K562 (cell line): ENCODE measurements around the gene ERLEC1. TPM values are rescaled to one million over a fixed set of nuclear protein-coding genes. Genes with fewer than 3 reads are reported as not detected.

Experiments used
- ATF7 ChIP-seq: fragments of 450-650 bp; IDR thresholded peaks from 2 replicates; pipeline ENCODE4 v1.7.1; 2014; ENCODE audit warnings: mild to moderate bottlenecking, moderate library complexity
- CBFA2T2 ChIP-seq: fragments of 450-650 bp; conservative IDR thresholded peaks from 2 replicates; pipeline ENCODE4 v1.6.1; 2017; ENCODE audit warnings: mild to moderate bottlenecking
- HDAC8 ChIP-seq: fragments of 450-650 bp; IDR thresholded peaks from 2 replicates; pipeline ENCODE4 v1.6.1; 2016; ENCODE audit warnings: mild to moderate bottlenecking, missing genetic modification characterization, moderate library complexity, missing compliant biosample characterization
- MAFK ChIP-seq: IDR thresholded peaks from 2 replicates; pipeline ENCODE4 v1.6.1; 2011; ENCODE audit warnings: low read length, improper control_type of control experiment
- SETDB1 ChIP-seq: IDR thresholded peaks from one replicate; pipeline ENCODE4 v1.6.1; 2012; ENCODE audit warnings: low read length, control low read depth, inconsistent platforms
- ZFP36 ChIP-seq: fragments of 150-350 bp; IDR thresholded peaks from 2 replicates; pipeline ENCODE4 v1.6.1; 2018; ENCODE audit warnings: low read length, low read depth; ENCODE audit not compliant: partially characterized antibody
- ZNF384 ChIP-seq: IDR thresholded peaks from 2 replicates; pipeline ENCODE4 v1.6.1; 2012; ENCODE audit warnings: low read depth, low read length, improper control_type of control experiment
- ZNF830 ChIP-seq: fragments of 250-450 bp; sonication (Bioruptor Pico); IDR thresholded peaks from 2 replicates; pipeline ENCODE4 v1.5.0; 2021; ENCODE audit warnings: mild to moderate bottlenecking
- polyA plus RNA-seq, 8 experiments: library from polyadenylated mRNA; depleted of rRNA in 4 of 8; stranded (reverse) in 5 of 8; unstranded in 3 of 8; fragments of >200 nt; fragmentation: Nextera tagmentation in 2 of 8; fragmentation: Illumina TruSeq in 1 of 8; extraction: Ambion mirVana in 2 of 8; extraction: Trizol in 1 of 8; gene quantifications; 2 replicates each; pipeline versions ENCODE4 v1.2.1 to v1.2.3, GENCODE V29; 2011 to 2014; ENCODE audit warnings: inconsistent platforms in 1 of 8, missing spikeins in 1 of 8
- total RNA-seq, 7 experiments: library from RNA; depleted of rRNA in 6 of 7; stranded (reverse); fragments of >200 nt in 6 of 7; fragmentation: Illumina TruSeq in 2 of 7; extraction: Trizol in 2 of 7; gene quantifications; 2 replicates each; pipeline versions ENCODE4 v1.2.1 to v1.2.3, GENCODE V29; 2011 to 2021; ENCODE audit warnings: low replicate concordance in 1 of 7
- TF ChIP-seq, protein P1 (sequence below), 2 experiments: fragments of 450-650 bp in 1 of 2; sonication (generic) in 1 of 2; formaldehyde crosslinking in 1 of 2; IDR thresholded peaks; 2 replicates each; pipeline versions ENCODE4 v1.7.1 to v1.9.0; 2016 to 2022; ENCODE audit warnings: inconsistent platforms in 1 of 2, mild to moderate bottlenecking in 1 of 2, missing genetic modification reagents in 1 of 2
- TF ChIP-seq, protein P2 (sequence below): fragments of 250-450 bp; sonication (Bioruptor Pico); IDR thresholded peaks from 2 replicates; pipeline ENCODE4 v1.6.1; 2021; ENCODE audit warnings: mild to moderate bottlenecking
- TF ChIP-seq, protein P3 (sequence below): fragments of 450-650 bp; IDR thresholded peaks from 2 replicates; pipeline ENCODE4 v1.6.1; 2018; ENCODE audit not compliant: partially characterized antibody
- TF ChIP-seq, protein P4 (sequence below), 2 experiments: fragments of 450-650 bp in 1 of 2; sonication (generic) in 1 of 2; formaldehyde crosslinking in 1 of 2; IDR thresholded peaks in 1 of 2; conservative IDR thresholded peaks in 1 of 2; 2 replicates each; pipeline versions ENCODE4 v1.6.1 to v1.8.1; 2016 to 2023; ENCODE audit warnings: mild to moderate bottlenecking in 2 of 2, moderate library complexity in 2 of 2, inconsistent platforms in 1 of 2, missing genetic modification reagents in 1 of 2

ERLEC1 gene
- total and polyA plus RNA-seq, 9 of the 15 experiments (the other 6 are each of a cell fraction or from before 2014, with no cell fraction given): 12.0 to 41.6 (median 30.6) TPM

DNA sequence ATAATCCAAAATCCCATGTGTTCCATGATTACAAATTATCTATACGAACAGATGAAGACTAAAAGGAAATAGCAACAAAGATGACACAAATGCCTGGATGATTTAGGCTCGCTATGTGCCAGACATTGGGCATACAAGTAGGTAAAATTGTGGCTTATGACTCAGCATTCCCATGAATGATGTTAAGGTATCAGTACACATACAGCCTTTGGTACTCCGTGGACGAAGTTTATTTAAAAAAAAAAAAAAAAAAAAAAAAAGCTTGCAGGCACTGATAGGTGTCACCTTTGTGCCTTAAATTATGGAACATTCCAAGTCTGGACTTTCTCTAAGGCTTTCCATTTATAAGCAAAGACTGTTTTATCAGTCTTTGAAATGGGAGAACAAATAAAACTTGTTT is 16.6 kb upstream of the ERLEC1 start (continued):
- TF ChIP-seq, protein P1, sequence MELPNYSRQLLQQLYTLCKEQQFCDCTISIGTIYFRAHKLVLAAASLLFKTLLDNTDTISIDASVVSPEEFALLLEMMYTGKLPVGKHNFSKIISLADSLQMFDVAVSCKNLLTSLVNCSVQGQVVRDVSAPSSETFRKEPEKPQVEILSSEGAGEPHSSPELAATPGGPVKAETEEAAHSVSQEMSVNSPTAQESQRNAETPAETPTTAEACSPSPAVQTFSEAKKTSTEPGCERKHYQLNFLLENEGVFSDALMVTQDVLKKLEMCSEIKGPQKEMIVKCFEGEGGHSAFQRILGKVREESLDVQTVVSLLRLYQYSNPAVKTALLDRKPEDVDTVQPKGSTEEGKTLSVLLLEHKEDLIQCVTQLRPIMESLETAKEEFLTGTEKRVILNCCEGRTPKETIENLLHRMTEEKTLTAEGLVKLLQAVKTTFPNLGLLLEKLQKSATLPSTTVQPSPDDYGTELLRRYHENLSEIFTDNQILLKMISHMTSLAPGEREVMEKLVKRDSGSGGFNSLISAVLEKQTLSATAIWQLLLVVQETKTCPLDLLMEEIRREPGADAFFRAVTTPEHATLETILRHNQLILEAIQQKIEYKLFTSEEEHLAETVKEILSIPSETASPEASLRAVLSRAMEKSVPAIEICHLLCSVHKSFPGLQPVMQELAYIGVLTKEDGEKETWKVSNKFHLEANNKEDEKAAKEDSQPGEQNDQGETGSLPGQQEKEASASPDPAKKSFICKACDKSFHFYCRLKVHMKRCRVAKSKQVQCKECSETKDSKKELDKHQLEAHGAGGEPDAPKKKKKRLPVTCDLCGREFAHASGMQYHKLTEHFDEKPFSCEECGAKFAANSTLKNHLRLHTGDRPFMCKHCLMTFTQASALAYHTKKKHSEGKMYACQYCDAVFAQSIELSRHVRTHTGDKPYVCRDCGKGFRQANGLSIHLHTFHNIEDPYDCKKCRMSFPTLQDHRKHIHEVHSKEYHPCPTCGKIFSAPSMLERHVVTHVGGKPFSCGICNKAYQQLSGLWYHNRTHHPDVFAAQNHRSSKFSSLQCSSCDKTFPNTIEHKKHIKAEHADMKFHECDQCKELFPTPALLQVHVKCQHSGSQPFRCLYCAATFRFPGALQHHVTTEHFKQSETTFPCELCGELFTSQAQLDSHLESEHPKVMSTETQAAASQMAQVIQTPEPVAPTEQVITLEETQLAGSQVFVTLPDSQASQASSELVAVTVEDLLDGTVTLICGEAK (IDR thresholded peaks at IDR 0.05): peak; percentile 72
- TF ChIP-seq, protein P1 (CRISPR knock-in tag; IDR thresholded peaks at IDR 0.05): no peak
- TF ChIP-seq HDAC8 (tag): no peak
- TF ChIP-seq ZNF830 (CRISPR knock-in tag): no peak
- TF ChIP-seq, protein P2, sequence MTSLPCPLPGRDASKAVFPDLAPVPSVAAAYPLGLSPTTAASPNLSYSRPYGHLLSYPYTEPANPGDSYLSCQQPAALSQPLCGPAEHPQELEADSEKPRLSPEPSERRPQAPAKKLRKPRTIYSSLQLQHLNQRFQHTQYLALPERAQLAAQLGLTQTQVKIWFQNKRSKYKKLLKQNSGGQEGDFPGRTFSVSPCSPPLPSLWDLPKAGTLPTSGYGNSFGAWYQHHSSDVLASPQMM (CRISPR knock-in tag): no peak
- TF ChIP-seq, protein P3, sequence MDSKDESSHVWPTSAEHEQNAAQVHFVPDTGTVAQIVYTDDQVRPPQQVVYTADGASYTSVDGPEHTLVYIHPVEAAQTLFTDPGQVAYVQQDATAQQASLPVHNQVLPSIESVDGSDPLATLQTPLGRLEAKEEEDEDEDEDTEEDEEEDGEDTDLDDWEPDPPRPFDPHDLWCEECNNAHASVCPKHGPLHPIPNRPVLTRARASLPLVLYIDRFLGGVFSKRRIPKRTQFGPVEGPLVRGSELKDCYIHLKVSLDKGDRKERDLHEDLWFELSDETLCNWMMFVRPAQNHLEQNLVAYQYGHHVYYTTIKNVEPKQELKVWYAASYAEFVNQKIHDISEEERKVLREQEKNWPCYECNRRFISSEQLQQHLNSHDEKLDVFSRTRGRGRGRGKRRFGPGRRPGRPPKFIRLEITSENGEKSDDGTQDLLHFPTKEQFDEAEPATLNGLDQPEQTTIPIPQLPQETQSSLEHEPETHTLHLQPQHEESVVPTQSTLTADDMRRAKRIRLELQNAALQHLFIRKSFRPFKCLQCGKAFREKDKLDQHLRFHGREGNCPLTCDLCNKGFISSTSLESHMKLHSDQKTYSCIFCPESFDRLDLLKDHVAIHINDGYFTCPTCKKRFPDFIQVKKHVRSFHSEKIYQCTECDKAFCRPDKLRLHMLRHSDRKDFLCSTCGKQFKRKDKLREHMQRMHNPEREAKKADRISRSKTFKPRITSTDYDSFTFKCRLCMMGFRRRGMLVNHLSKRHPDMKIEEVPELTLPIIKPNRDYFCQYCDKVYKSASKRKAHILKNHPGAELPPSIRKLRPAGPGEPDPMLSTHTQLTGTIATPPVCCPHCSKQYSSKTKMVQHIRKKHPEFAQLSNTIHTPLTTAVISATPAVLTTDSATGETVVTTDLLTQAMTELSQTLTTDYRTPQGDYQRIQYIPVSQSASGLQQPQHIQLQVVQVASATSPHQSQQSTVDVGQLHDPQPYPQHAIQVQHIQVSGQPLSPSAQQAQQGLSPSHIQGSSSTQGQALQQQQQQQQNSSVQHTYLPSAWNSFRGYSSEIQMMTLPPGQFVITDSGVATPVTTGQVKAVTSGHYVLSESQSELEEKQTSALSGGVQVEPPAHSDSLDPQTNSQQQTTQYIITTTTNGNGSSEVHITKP: peak; percentile 84
- TF ChIP-seq ZFP36: no peak
- TF ChIP-seq ATF7: no peak
- TF ChIP-seq ZNF384: peak; percentile 87
- TF ChIP-seq, protein P4, sequence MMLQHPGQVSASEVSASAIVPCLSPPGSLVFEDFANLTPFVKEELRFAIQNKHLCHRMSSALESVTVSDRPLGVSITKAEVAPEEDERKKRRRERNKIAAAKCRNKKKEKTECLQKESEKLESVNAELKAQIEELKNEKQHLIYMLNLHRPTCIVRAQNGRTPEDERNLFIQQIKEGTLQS (IDR thresholded peaks at IDR 0.05): peak; percentile 35; the same call in 1 of the 2 replicates
- TF ChIP-seq, protein P4 (CRISPR knock-in tag; conservative IDR thresholded peaks at IDR 0.05): no peak
- 0 out of 2 replicates have a peak, but pooled peaks have one; percentile 6 for TF ChIP-seq CBFA2T2
- peak; percentile 60; the same call in 1 of the 2 replicates for TF ChIP-seq MAFK
- TF ChIP-seq SETDB1: no peak
